ENCODE results near the gene SLC22A16.

DNA sequence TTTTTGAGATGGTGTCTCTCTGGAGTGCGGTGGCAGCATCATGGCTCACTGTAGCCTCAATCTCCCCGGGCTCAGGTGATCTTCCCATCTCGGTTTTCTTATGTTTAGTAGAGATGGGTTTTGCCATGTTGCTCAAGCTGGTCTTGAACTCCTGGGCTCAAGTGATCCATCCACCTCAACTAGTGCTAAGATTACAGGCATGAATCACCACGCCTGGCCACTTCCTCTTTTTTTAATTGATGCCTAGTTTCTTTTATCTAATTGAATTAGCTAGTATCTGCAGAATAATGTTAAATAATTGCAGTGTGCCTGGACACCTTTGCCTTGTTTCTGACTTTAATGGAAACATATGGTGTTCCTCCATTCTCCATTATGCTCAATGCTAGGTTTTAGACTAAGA lies 38.4 kb upstream of the SLC22A16 start:
- TF ChIP-seq EZH2 (IDR thresholded peaks at IDR 0.05; ENCODE audit: borderline replicate concordance) (no peak), CTCF (IDR thresholded peaks at IDR 0.05; ENCODE audit: poor library complexity) (no peak), EZH2phosphoT487 (IDR thresholded peaks at IDR 0.05; ENCODE audit: low read depth, severe bottlenecking, unreplicated experiment) (no peak)
